Upper lobe of left lung (tissue), 6 donors: ENCODE results near the gene SYCE3. TPM values are rescaled to one million over a fixed set of nuclear protein-coding genes. Genes with fewer than 3 reads are reported as not detected.

Source experiments
- ATAC-seq, 2 donors: fragments of 200-7000 bp; cut with Tn5 transposase; one replicate each; pipeline ENCODE4 v1.9.1; 2022; ENCODE audit warnings: mild to moderate bottlenecking in 2 of 2, moderate library complexity in 2 of 2; ENCODE audit not compliant: low FRiP score in 2 of 2
- DNase-seq, 2 donors: peaks; one replicate each; pipeline ENCODE4 v3.0.0-alpha.2; 2019 to 2020
- H3K27ac ChIP-seq, 4 donors: fragments of 200-600 bp; sonication (generic); one replicate each; pipeline ENCODE4 v1.5.1; 2016 to 2019
- H3K27me3 ChIP-seq, 4 donors: fragments of 200-600 bp; sonication (generic); one replicate each; pipeline ENCODE4 v1.5.1; 2017 to 2019
- H3K36me3 ChIP-seq, 4 donors: fragments of 200-600 bp; sonication (generic); one replicate each; pipeline ENCODE4 v1.5.1; 2016 to 2019
- H3K4me1 ChIP-seq, 4 donors: fragments of 200-600 bp; sonication (generic); one replicate each; pipeline ENCODE4 v1.5.1; 2018 to 2019
- H3K4me3 ChIP-seq, 4 donors: fragments of 200-600 bp; sonication (generic); one replicate each; pipeline ENCODE4 v1.5.1; 2017 to 2019; ENCODE audit warnings: mild to moderate bottlenecking in 2 of 4, moderate library complexity in 1 of 4
- H3K9me3 ChIP-seq, 4 donors: fragments of 200-600 bp; sonication (generic); one replicate each; pipeline ENCODE4 v1.5.1; 2018 to 2019
- EP300 ChIP-seq, 4 donors: sonication (generic); formaldehyde crosslinking; IDR thresholded peaks; one replicate each; pipeline ENCODE4 v1.5.1; 2017; ENCODE audit warnings: antibody characterized with exemption in 4 of 4, control low read depth in 2 of 4
- POLR2A ChIP-seq, 4 donors: fragments of 450-650 bp; IDR thresholded peaks; one replicate each; pipeline ENCODE4 v1.5.1; 2016 to 2017; ENCODE audit warnings: antibody characterized with exemption in 4 of 4, mild to moderate bottlenecking in 2 of 4
- POLR2AphosphoS5 ChIP-seq, 2 donors: sonication (generic); formaldehyde crosslinking; IDR thresholded peaks; one replicate each; pipeline ENCODE4 v1.5.1; 2017; ENCODE audit warnings: antibody characterized with exemption in 2 of 2
- WGBS, 2 donors: methylation state at CpG; one replicate each; pipeline ENCODE4 v1.1.5; 2017 to 2018; 5-methylcytosine and 5-hydroxymethylcytosine counted together
- total RNA-seq, 6 donors: library from RNA; depleted of rRNA in 4 of 6; stranded (reverse); fragments of >200 nt in 4 of 6; gene quantifications; one replicate each; pipeline versions ENCODE4 v1.1.0 to v1.2.1, GENCODE V29; 2016 to 2021
- TF ChIP-seq, protein P1 (sequence below), 6 experiments: fragments of 450-650 bp in 4 of 6; fragments of 200-600 bp in 2 of 6; sonication (generic) in 2 of 6; IDR thresholded peaks; one replicate each; pipeline ENCODE4 v1.5.1; 2016 to 2019; ENCODE audit warnings: antibody characterized with exemption in 6 of 6
- donor health status: DM: no; HTN: no; CAD: no; lungs with moderate emphysema.
- donor health status: DM: no; HTN: yes; CAD: no; lungs with severe emphysema.

SYCE3 gene
- total RNA-seq, 6 donors from 2014 or later, result 3.4 TPM; not detected in 5

DNA sequence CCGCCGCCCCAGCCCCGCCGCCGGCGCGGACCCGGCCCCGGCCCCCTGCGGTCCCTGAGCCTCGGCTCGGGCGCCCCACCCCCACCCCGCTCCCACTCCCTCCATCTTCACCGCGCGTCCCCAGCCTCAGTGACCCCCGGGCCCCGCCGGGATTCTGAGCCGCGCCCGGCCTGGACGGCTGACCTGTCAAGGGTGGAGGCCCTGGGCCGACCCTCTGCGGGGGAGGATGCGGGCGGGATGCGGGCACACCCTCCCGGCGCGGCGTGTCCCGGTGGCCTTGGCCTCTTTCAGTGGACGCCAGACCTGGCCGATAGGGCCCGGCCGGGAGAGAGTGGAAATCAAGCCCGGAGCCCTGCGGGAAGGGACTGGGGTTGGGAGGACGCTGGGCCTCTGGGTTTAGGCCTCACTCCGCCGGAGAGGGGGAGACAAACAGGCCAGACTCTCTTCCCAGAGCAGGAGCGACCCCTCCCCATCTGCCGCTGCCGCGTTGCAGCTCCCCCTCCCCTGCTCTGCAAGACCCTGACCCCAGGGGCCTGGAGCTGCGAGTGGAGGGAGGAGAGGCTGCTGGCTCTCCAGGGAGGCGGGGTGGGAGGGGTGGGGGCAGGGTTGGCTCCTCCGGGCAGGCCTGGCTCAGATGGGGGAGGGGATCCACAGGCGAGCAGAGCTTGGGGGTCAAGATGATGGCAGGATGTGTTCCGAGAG lies 38.4 kb upstream of the SYCE3 start:
- no peaks in the 10 kb centered on the region for H3K36me3 ChIP-seq
- peaks cover 0 to 44% (median 26%) of the 10 kb centered on the region in 4 donors for H3K27me3 ChIP-seq
- WGBS, 2 donors, result 21 to 50% methylated on average over 2 to 26 of the region's 52 CpGs
- peak in 1 of 2 donors; percentile 81 for DNase-seq
- peak overlapping the region in 3 of 4 donors; percentile 48 to 56 (median 55) for H3K4me3 ChIP-seq
- H3K27ac ChIP-seq, result no peak overlapping the region
- no peak for ATAC-seq
- H3K9me3 ChIP-seq, result no peaks in the 10 kb centered on the region
- peaks cover 11 to 19% (median 14%) of the 10 kb centered on the region in 4 donors for H3K4me1 ChIP-seq
- TF ChIP-seq EP300 (IDR thresholded peaks at IDR 0.05) (no peak), POLR2AphosphoS5 (IDR thresholded peaks at IDR 0.05) (no peak), POLR2A (IDR thresholded peaks at IDR 0.05) (no peak)
- TF ChIP-seq, protein P1, sequence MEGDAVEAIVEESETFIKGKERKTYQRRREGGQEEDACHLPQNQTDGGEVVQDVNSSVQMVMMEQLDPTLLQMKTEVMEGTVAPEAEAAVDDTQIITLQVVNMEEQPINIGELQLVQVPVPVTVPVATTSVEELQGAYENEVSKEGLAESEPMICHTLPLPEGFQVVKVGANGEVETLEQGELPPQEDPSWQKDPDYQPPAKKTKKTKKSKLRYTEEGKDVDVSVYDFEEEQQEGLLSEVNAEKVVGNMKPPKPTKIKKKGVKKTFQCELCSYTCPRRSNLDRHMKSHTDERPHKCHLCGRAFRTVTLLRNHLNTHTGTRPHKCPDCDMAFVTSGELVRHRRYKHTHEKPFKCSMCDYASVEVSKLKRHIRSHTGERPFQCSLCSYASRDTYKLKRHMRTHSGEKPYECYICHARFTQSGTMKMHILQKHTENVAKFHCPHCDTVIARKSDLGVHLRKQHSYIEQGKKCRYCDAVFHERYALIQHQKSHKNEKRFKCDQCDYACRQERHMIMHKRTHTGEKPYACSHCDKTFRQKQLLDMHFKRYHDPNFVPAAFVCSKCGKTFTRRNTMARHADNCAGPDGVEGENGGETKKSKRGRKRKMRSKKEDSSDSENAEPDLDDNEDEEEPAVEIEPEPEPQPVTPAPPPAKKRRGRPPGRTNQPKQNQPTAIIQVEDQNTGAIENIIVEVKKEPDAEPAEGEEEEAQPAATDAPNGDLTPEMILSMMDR (IDR thresholded peaks at IDR 0.05), result no peak

DNA sequence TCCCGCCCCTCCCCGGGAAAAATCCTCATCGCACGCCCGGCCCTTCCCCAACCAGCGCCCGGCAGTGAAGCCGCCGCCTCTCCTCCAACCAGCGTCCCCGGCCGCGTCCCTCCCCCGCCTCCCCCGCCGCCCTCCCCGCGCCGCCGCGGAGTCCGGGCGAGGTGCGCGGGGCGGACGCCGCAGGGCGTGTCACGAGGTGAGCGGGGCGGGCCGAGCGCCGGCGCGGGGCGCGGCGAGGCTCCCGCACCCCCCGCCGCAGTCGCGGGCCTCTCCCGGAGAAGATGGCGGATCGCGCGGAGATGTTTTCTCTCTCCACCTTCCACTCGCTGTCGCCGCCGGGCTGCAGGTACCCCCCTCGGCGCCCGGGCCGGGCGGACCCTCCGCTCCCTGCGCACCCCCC lies 37.8 kb upstream of the SYCE3 start, which contains the start of gene MAPK8IP2:
MAPK8IP2 (plus strand) TSS at position 256 of the 400 bp plus-strand sequence; CDS start at position 282, 26 bp downstream.
- H3K27ac ChIP-seq, result no peak within 1 kb of the TSS
- H3K9me3 ChIP-seq, result no peaks in the 10 kb centered on the region
- peak within 1 kb of the TSS in 3 of 4 donors; percentile 48 to 56 (median 55) for H3K4me3 ChIP-seq
- TF ChIP-seq POLR2AphosphoS5 (IDR thresholded peaks at IDR 0.05) (no peak), EP300 (IDR thresholded peaks at IDR 0.05) (no peak), POLR2A (IDR thresholded peaks at IDR 0.05) (no peak)
- TF ChIP-seq, protein P1 (IDR thresholded peaks at IDR 0.05), result no peak
- DNase-seq, result peak in 1 of 2 donors; percentile 87
- ATAC-seq, result peak in 1 of 2 donors; percentile 18
- peaks cover 0 to 44% (median 26%) of the 10 kb centered on the region in 4 donors for H3K27me3 ChIP-seq
- peaks cover 11 to 19% (median 14%) of the 10 kb centered on the region in 4 donors for H3K4me1 ChIP-seq
- WGBS, 2 donors, result no CpG with 5 or more reads among the region's 61 CpGs
- no peaks in the 10 kb centered on the region for H3K36me3 ChIP-seq

GRCh38 chr22:50599816-50600455 lies 37.2 kb upstream of the SYCE3 start:
- H3K27ac ChIP-seq, result no peak overlapping the region
- H3K4me3 ChIP-seq, result peak overlapping the region in 3 of 4 donors; percentile 48 to 56 (median 55)
- ATAC-seq, result peak; percentile 82 to 84
- peaks cover 11 to 19% (median 14%) of the 10 kb centered on the region in 4 donors for H3K4me1 ChIP-seq
- peak; percentile 47 to 94 for DNase-seq
- H3K36me3 ChIP-seq, result no peaks in the 10 kb centered on the region
- no peaks in the 10 kb centered on the region for H3K9me3 ChIP-seq
- TF ChIP-seq POLR2AphosphoS5 (IDR thresholded peaks at IDR 0.05) (no peak), POLR2A (IDR thresholded peaks at IDR 0.05) (no peak)
- WGBS, 2 donors, result 29 to 48% methylated on average over 16 to 30 of the region's 52 CpGs
- H3K27me3 ChIP-seq, result peaks cover 0 to 44% (median 26%) of the 10 kb centered on the region in 4 donors

DNA sequence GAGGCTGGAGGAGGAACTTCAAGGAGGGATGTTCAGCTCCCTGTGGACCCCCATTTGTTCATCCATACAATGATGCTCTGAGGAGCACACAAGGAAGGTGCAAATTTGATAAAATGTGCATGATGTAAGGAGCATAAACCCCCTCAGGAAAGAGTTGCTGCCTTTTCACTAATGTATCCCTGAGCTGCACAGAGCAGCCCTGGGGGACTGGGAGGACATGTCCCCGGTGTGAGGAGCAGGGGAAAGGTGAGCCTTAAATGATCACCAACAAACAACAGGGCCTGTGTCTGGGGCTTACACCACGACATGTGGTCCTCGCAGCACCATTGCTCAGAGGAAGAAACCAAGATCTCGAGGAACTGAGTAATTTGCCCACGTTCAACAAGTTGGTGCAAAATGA lies 34.4 kb upstream of the SYCE3 start:
- peaks cover 0 to 22% (median 12%) of the 10 kb centered on the region in 4 donors for H3K27me3 ChIP-seq
- H3K36me3 ChIP-seq, result no peaks in the 10 kb centered on the region
- no peak overlapping the region for H3K4me3 ChIP-seq
- H3K4me1 ChIP-seq, result peaks cover 11 to 19% (median 11%) of the 10 kb centered on the region in 4 donors
- ATAC-seq, result no peak
- 89 to 91% methylated on average over 5 of the region's 5 CpGs for WGBS, 2 donors
- TF ChIP-seq POLR2AphosphoS5 (IDR thresholded peaks at IDR 0.05), result no peak
- TF ChIP-seq POLR2A (IDR thresholded peaks at IDR 0.05), result no peak
- no peak for TF ChIP-seq EP300 (IDR thresholded peaks at IDR 0.05)
- TF ChIP-seq, protein P1 (IDR thresholded peaks at IDR 0.05), result no peak
- no peak overlapping the region for H3K27ac ChIP-seq
- DNase-seq, result no peak
- no peaks in the 10 kb centered on the region for H3K9me3 ChIP-seq

DNA sequence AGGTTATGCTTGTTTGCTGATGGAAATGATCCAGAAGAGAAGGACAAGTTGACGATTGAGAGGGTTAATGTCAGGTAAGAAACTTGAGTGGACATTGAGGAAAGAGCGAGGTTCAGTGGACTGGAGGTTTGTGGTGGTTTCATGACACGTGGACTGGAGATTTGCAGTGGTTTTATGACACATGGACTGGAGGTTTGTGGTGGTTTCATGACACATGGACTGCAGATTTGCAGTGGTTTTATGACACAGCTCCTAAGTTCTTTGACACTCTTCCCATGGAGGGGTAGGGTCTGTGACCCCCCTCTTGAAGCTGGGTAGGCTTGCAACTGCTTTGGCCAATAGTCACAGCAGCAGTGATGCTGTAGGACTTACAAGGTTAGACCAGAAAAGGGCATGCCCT lies 32.5 kb upstream of the SYCE3 start:
- WGBS, 2 donors, result 88 to 93% methylated on average over 3 of the region's 3 CpGs
- peaks cover 0 to 7% (median 6%) of the 10 kb centered on the region in 4 donors for H3K27me3 ChIP-seq
- DNase-seq (no peak), ATAC-seq (no peak)
- H3K36me3 ChIP-seq, result no peaks in the 10 kb centered on the region
- no peak overlapping the region for H3K27ac ChIP-seq
- H3K9me3 ChIP-seq, result no peaks in the 10 kb centered on the region
- TF ChIP-seq POLR2AphosphoS5 (IDR thresholded peaks at IDR 0.05) (no peak), POLR2A (IDR thresholded peaks at IDR 0.05) (no peak), EP300 (IDR thresholded peaks at IDR 0.05) (no peak)
- TF ChIP-seq, protein P1 (IDR thresholded peaks at IDR 0.05), result no peak
- no peak overlapping the region for H3K4me3 ChIP-seq
- H3K4me1 ChIP-seq, result peaks cover 3 to 6% (median 5%) of the 10 kb centered on the region in 4 donors
